ENCODE measurements around the gene ANO1. TPM values are rescaled to one million over a fixed set of nuclear protein-coding genes. Genes with fewer than 3 reads are reported as not detected.

ANO1 gene
- total and polyA plus RNA-seq, 2 of the 8 experiments (the other 6 are each of a cell fraction or from before 2014, with no cell fraction given): 4.7 to 5.0 TPM

GRCh38 chr11:70209391-70209912 is 131.3 kb downstream of the ANO1 start (continued):
- no peak for TF ChIP-seq USF2 (IDR thresholded peaks at IDR 0.05; ENCODE audit: low read length)
